AG04449 (cell line): ENCODE results near the gene ATXN1.

ENCODE experiments used
- CTCF ChIA-PET: fragments of 350-600 bp; formaldehyde crosslinking; extraction: SDS; loops from one replicate; lab custom pipeline; 2021; ENCODE audit warnings: antibody characterized with exemption; lab: Yijun Ruan, JAX
- POLR2A ChIA-PET: fragments of 400-600, 350-600 bp; formaldehyde crosslinking; extraction: SDS; loops from one replicate; lab custom pipeline; 2020; ENCODE audit warnings: antibody characterized with exemption, inconsistent platforms; lab: Yijun Ruan, JAX
- DNase-seq: peaks from one replicate; pipeline ENCODE4 v3.0.0-alpha.2; 2010; ENCODE audit warnings: low read depth, low spot score
- H3K4me3 ChIP-seq: 2 replicates; pipeline ENCODE4 v1.5.1; 2011; ENCODE audit warnings: low read depth, mild to moderate bottlenecking, control low read depth, low read length
- CTCF ChIP-seq: IDR thresholded peaks from one replicate; pipeline ENCODE4 v1.5.1; 2011; ENCODE audit warnings: mild to moderate bottlenecking, moderate library complexity, low read length, control low read depth, inconsistent platforms; ENCODE audit not compliant: insufficient read depth; ENCODE audit errors: missing control alignments

ATXN1 gene

GRCh38 chr6:16578695-16579285, 182.5 kb downstream of the ATXN1 start:
- CTCF ChIA-PET, result no interaction called here
- TF ChIP-seq CTCF, result no peak
- no peak for DNase-seq
- no peak overlapping the region for H3K4me3 ChIP-seq
- POLR2A ChIA-PET, result interaction anchor here (0.5 to 0.7 kb wide), 2 partner anchors 9 to 39 kb away, joined by 3 read pairs; no protein-coding TSS in a partner anchor

- ChIA-PET POLR2A (no interaction called here), CTCF (no interaction called here)
- TF ChIP-seq CTCF, result no peak
- H3K4me3 ChIP-seq, result no peak overlapping the region
- no peak for DNase-seq
Observed at GRCh38 chr6:16576451-16577368, 184.6 kb downstream of the ATXN1 start.

GRCh38 chr6:16575655-16576054, 185.6 kb downstream of the ATXN1 start:
- ChIA-PET POLR2A (no interaction called here), CTCF (interaction anchor here (2.0 kb wide), 1 partner anchor 65 kb away, joined by 4 read pairs; no protein-coding TSS in a partner anchor)
- no peak for DNase-seq
- no peak for TF ChIP-seq CTCF
- H3K4me3 ChIP-seq, result no peak overlapping the region

GRCh38 chr6:16572943-16573342, 188.3 kb downstream of the ATXN1 start:
- no peak for DNase-seq
- H3K4me3 ChIP-seq, result no peak overlapping the region
- ChIA-PET POLR2A (no interaction called here), CTCF (no interaction called here)
- TF ChIP-seq CTCF, result no peak

- ChIA-PET POLR2A (no interaction called here), CTCF (no interaction called here)
- no peak for DNase-seq
- no peak for TF ChIP-seq CTCF
- H3K4me3 ChIP-seq, result no peak overlapping the region
Observed at GRCh38 chr6:16572317-16572716, 188.9 kb downstream of the ATXN1 start.

- no peak for DNase-seq
- CTCF ChIA-PET, result interaction anchor here (1.7 kb wide), 1 partner anchor 17 kb away, joined by 3 read pairs; no protein-coding TSS in a partner anchor
- no peak overlapping the region for H3K4me3 ChIP-seq
- TF ChIP-seq CTCF, result no peak
- POLR2A ChIA-PET, result no interaction called here
Observed at GRCh38 chr6:16570946-16571345, 190.3 kb downstream of the ATXN1 start.
